HepG2 (cell line): ENCODE results near the gene HMGN4. TPM values are rescaled to one million over a fixed set of nuclear protein-coding genes. Genes with fewer than 3 reads are reported as not detected.
"Not testable (repeated sequence)": the region's sequence is repeated elsewhere in the genome, so short reads cannot be mapped to it uniquely, and the experiment has no call there.

Source experiments
- ATAC-seq: fragments of 200-7000 bp; cut with Tn5 transposase; 3 replicates; pipeline ENCODE4 v1.9.1; 2020; ENCODE audit warnings: mild to moderate bottlenecking, moderate library complexity
- BruUV-seq: library from RNA; stranded (reverse); fragments of 400-500 nt; replicated peaks from 2 replicates; lab custom pipeline; 2021; lab: Mats Ljungman, UMichigan
- CTCF ChIA-PET: fragments of 300-600 bp; formaldehyde crosslinking; extraction: SDS; loops from one replicate; lab custom pipeline; 2021; ENCODE audit warnings: low total read pairs, inconsistent platforms, low intra/inter-chr PET ratio; lab: Yijun Ruan, JAX
- POLR2A ChIA-PET: fragments of 350-600 bp; sonication (Branson Sonifier 250); formaldehyde crosslinking; loops from one replicate; lab custom pipeline; 2020; ENCODE audit warnings: antibody characterized with exemption, inconsistent platforms; lab: Yijun Ruan, JAX
- DNase-seq: peaks from one replicate; pipeline ENCODE4 v3.0.0-alpha.2; 2015; ENCODE audit warnings: low spot score
- FAIRE-seq: peaks from 3 replicates; lab custom pipeline; 2011; peaks lifted over from hg19 to GRCh38; lab: Jason Lieb, UNC
- H2AFZ ChIP-seq: one replicate; pipeline ENCODE4 v1.6.1; 2011; ENCODE audit warnings: low read length, inconsistent platforms
- H3K27ac ChIP-seq: fragments of 300-600 bp; 3 replicates; pipeline ENCODE4 v1.8.0; 2011; ENCODE audit warnings: mixed run types, mild to moderate bottlenecking, mixed read lengths, low read length, inconsistent platforms; ENCODE audit not compliant: insufficient read depth; ENCODE audit errors: extremely low read length
- H3K27me3 ChIP-seq, 2 experiments: fragments of 200-600 bp in 1 of 2; 2 replicates in 1 of 2; 3 replicates in 1 of 2; pipeline versions ENCODE4 v1.6.0 to v1.8.0; 2011; ENCODE audit warnings: low read length in 2 of 2, mild to moderate bottlenecking in 2 of 2, moderate library complexity in 2 of 2, inconsistent platforms in 1 of 2; ENCODE audit not compliant: insufficient read depth in 2 of 2, control insufficient read depth in 1 of 2
- H3K36me3 ChIP-seq, 2 experiments: fragments of 200-600 bp in 1 of 2; replicated peaks in 1 of 2; 2 replicates in 1 of 2; 3 replicates in 1 of 2; pipeline versions ENCODE4 v1.5.1 to v1.8.0; 2011; ENCODE audit warnings: low read length in 2 of 2, inconsistent platforms in 1 of 2; ENCODE audit not compliant: insufficient read depth in 2 of 2, control insufficient read depth in 1 of 2
- H3K4me1 ChIP-seq: 2 replicates; pipeline ENCODE4 v1.5.1; 2012; ENCODE audit warnings: low read length, inconsistent platforms; ENCODE audit not compliant: insufficient read depth
- H3K4me2 ChIP-seq: 2 replicates; pipeline ENCODE4 v1.6.0; 2011; ENCODE audit warnings: low read depth, low read length, inconsistent platforms
- H3K4me3 ChIP-seq, 3 experiments: fragments of 200-600 bp in 1 of 3; sonication (generic), shearing (Covaris generic) in 1 of 3; replicated peaks in 1 of 3; 2 replicates each; pipeline ENCODE4 v1.5.1; 2011 to 2016; ENCODE audit warnings: low read length in 3 of 3, inconsistent platforms in 2 of 3, low read depth in 2 of 3, mild to moderate bottlenecking in 2 of 3, control low read depth in 1 of 3, mixed read lengths in 1 of 3; ENCODE audit not compliant: insufficient read depth in 1 of 3
- H3K79me2 ChIP-seq: one replicate; pipeline ENCODE4 v1.6.1; 2011; ENCODE audit warnings: low read length, inconsistent platforms; ENCODE audit not compliant: insufficient read depth
- H3K9ac ChIP-seq: 2 replicates; pipeline ENCODE4 v1.6.0; 2011; ENCODE audit warnings: mild to moderate bottlenecking, low read depth, low read length, inconsistent platforms; ENCODE audit not compliant: insufficient read depth
- H3K9me3 ChIP-seq: 2 replicates; pipeline ENCODE4 v1.5.1; 2012; ENCODE audit warnings: mild to moderate bottlenecking, low read length
- H4K20me1 ChIP-seq: 2 replicates; pipeline ENCODE4 v1.6.0; 2011; ENCODE audit warnings: inconsistent platforms, mild to moderate bottlenecking, low read length, moderate library complexity; ENCODE audit not compliant: insufficient read depth
- CEBPG ChIP-seq: IDR thresholded peaks from 2 replicates; pipeline ENCODE4 v1.6.1; 2016
- FOSL2 ChIP-seq: sonication (generic); formaldehyde crosslinking; IDR thresholded peaks from 2 replicates; pipeline ENCODE4 v1.4.0; 2020; ENCODE audit warnings: missing genetic modification reagents
- FOXA3 ChIP-seq: IDR thresholded peaks from 2 replicates; pipeline ENCODE4 v1.6.1; 2016; ENCODE audit warnings: missing genetic modification reagents, missing compliant biosample characterization
- GATAD2A ChIP-seq: IDR thresholded peaks from 2 replicates; pipeline ENCODE4 v1.6.1; 2016
- SOX13 ChIP-seq, 3 experiments: fragments of 450-650 bp in 1 of 3; sonication (generic) in 1 of 3; formaldehyde crosslinking in 1 of 3; IDR thresholded peaks in 2 of 3; conservative IDR thresholded peaks in 1 of 3; 2 replicates each; pipeline versions ENCODE4 v1.5.0 to v1.6.1; 2016 to 2020; ENCODE audit warnings: antibody characterized with exemption in 1 of 3, mild to moderate bottlenecking in 1 of 3, missing compliant biosample characterization in 1 of 3, missing genetic modification reagents in 1 of 3, moderate library complexity in 1 of 3
- SOX5 ChIP-seq: IDR thresholded peaks from 2 replicates; pipeline ENCODE4 v1.6.1; 2016; ENCODE audit warnings: borderline replicate concordance
- SOX6 ChIP-seq, 2 experiments: fragments of 450-650 bp in 1 of 2; sonication (generic) in 1 of 2; formaldehyde crosslinking in 1 of 2; IDR thresholded peaks; 2 replicates each; pipeline versions ENCODE4 v1.4.0 to v1.6.1; 2017 to 2020; ENCODE audit warnings: antibody characterized with exemption in 1 of 2, mild to moderate bottlenecking in 1 of 2, missing genetic modification reagents in 1 of 2
- ZNF281 ChIP-seq: sonication (generic); formaldehyde crosslinking; IDR thresholded peaks from 2 replicates; pipeline ENCODE4 v1.4.0; 2020; ENCODE audit warnings: missing genetic modification reagents, borderline replicate concordance
- WGBS: methylation state at CpG from one replicate; pipeline ENCODE4 v1.1.6; 2017; ENCODE audit warnings: low lambda C conversion rate; 5-methylcytosine and 5-hydroxymethylcytosine counted together
- in situ Hi-C: cut with HindIII; loops from 2 replicates; pipeline ENCODE4 v1.10.0; 2017; ENCODE audit warnings: low pct_unique_long_range_greater_than_20kb; ENCODE audit not compliant: extremely low pct_ligation_motif_present
- intact Hi-C: fragments of 100-400 bp; cut with micrococcal nuclease; formaldehyde crosslinking; loops from one replicate; pipeline ENCODE4 v1.10.0; 2022; ENCODE audit not compliant: unreplicated experiment
- polyA plus RNA-seq, 8 experiments: library from polyadenylated mRNA; depleted of rRNA in 3 of 8; stranded (reverse) in 7 of 8; unstranded in 1 of 8; fragments of >200 nt; fragmentation: Illumina TruSeq in 4 of 8; extraction: Trizol in 4 of 8; gene quantifications; 2 replicates each; pipeline versions ENCODE4 v1.2.1 to v1.2.3, GENCODE V29; 2011 to 2016; ENCODE audit warnings: low read depth in 4 of 8, missing spikeins in 1 of 8, mixed read lengths in 1 of 8; ENCODE audit not compliant: insufficient read depth in 1 of 8
- total RNA-seq, 5 experiments: library from RNA; depleted of rRNA; stranded (reverse); fragments of >200 nt; fragmentation: Illumina TruSeq; extraction: Trizol; gene quantifications; 2 replicates each; pipeline ENCODE4 v1.2.3, GENCODE V29; 2016; ENCODE audit warnings: low read depth in 1 of 5

Gene HMGN4
- total and polyA plus RNA-seq, 2 of the 13 experiments (the other 11 are each of a cell fraction or from before 2014, with no cell fraction given) = 39.9 to 52.1 TPM

- BruUV-seq; in situ Hi-C loops; DNase-seq; H3K27ac ChIP-seq; H2AFZ ChIP-seq; H4K20me1 ChIP-seq; FAIRE-seq; H3K79me2 ChIP-seq; H3K4me3 ChIP-seq; H3K9ac ChIP-seq; H3K36me3 ChIP-seq; ATAC-seq; H3K27me3 ChIP-seq; H3K9me3 ChIP-seq; CTCF ChIA-PET; TF ChIP-seq SOX13, SOX6 (IDR thresholded peaks at IDR 0.05): not testable (repeated sequence)
- intact Hi-C loops = loop anchor here (5.0 kb wide), 1 partner anchor 65 kb away; the partner anchor contains the start of gene BTN2A1
- POLR2A ChIA-PET = interaction anchor here (1.1 to 1.8 kb wide), 2 partner anchors 10 to 15 kb away, joined by 7 to 8 read pairs; partner anchors contain the start of gene HMGN4
- TF ChIP-seq FOSL2 (CRISPR knock-in tag) = 0 out of 2 replicates have a peak, but pooled peaks have one; percentile 27
- TF ChIP-seq GATAD2A (CRISPR knock-in tag) = 0 out of 2 replicates have a peak, but pooled peaks have one; percentile 13
- peak in 1 of 2 experiments; percentile 41; a peak in 1 of 4 replicates for TF ChIP-seq SOX13 (CRISPR knock-in tag; conservative IDR thresholded peaks at IDR 0.05 in 1 of 2, IDR thresholded peaks at IDR 0.05 in 1 of 2)
- 0 out of 2 replicates have a peak, but pooled peaks have one; percentile 22 for TF ChIP-seq SOX5 (CRISPR knock-in tag)
- 0 out of 2 replicates have a peak, but pooled peaks have one; percentile 14 for TF ChIP-seq FOXA3 (CRISPR knock-in tag)
- peak; percentile 73 for TF ChIP-seq CEBPG (CRISPR knock-in tag)
- peak; percentile 53; the same call in 1 of the 2 replicates for TF ChIP-seq SOX6 (CRISPR knock-in tag; IDR thresholded peaks at IDR 0.05)
- TF ChIP-seq ZNF281 (CRISPR knock-in tag) = peak; percentile 92
- Histone ChIP-seq H3K4me1 (peaks cover 53% of the 10 kb centered on the region), H3K4me2 (peak overlapping the region; percentile 42)
- WGBS = 59% methylated on average over 11 of the region's 11 CpGs
Measured at GRCh38 chr6:26522486-26523228, 15.5 kb upstream of the HMGN4 start.

- H3K9me3 ChIP-seq, BruUV-seq, H3K4me3 ChIP-seq, H3K27me3 ChIP-seq, POLR2A ChIA-PET, H3K36me3 ChIP-seq, FAIRE-seq, H3K79me2 ChIP-seq, in situ Hi-C loops, H3K27ac ChIP-seq, CTCF ChIA-PET, H2AFZ ChIP-seq, H4K20me1 ChIP-seq, ATAC-seq, DNase-seq, H3K9ac ChIP-seq: not testable (repeated sequence)
- Histone ChIP-seq H3K4me2 (peak overlapping the region; percentile 44), H3K4me1 (peaks cover 52% of the 10 kb centered on the region)
- intact Hi-C loops = loop anchor here (5.0 kb wide), 1 partner anchor 67 kb away; the partner anchor contains the start of gene BTN2A1
- WGBS = 64% methylated on average over 2 of the region's 2 CpGs
Measured at GRCh38 chr6:26524314-26524713, 13.9 kb upstream of the HMGN4 start.
